ENCODE measurements around the gene AGTRAP. TPM values are rescaled to one million over a fixed set of nuclear protein-coding genes. Genes with fewer than 3 reads are reported as not detected.

The AGTRAP gene
- total and polyA plus RNA-seq, 9 of the 15 experiments (the other 6 are each of a cell fraction or from before 2014, with no cell fraction given), result 26.8 to 105 (median 57.5) TPM

DNA sequence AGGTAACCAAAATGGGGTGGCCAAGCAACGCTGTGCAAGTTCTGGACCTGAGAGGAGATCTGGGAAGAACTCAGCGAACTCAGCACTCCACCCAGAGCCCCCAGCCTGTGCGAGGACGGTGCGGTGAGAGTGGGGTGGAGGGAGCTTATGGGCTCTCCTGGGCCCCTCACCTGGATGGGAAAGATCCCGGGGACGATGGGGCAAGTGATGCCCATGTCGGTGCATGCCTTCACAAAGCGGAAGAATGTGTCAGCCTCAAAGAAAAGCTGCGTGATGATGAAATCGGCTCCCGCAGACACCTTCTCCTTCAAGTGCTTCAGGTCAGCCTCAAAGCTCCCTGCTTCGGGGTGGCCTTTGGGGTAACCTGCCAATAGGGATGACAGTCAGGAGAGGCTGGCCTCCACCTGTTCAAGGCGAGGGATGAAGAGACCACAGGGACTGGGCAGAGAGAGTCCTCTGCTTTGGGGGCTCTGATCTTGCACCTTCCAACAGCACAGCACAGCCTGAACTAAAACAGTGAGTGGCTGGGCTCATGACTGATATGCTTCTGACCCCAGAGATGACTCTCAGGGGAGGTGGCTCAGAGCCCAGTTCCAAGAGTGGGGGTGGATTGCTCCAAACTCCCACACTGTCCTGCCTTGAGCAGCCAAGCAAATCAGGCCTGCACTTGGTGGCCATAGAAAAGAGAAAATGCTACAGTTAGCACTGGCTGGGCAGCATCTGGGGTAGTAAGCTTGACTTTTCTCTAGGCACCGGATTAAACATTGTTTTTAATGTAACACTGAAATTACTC is 60.3 kb downstream of the AGTRAP start:
- Histone ChIP-seq H3K9ac (ENCODE audit: insufficient read depth in 1 of 2, low read depth in 2 of 2, low read length in 2 of 2) (peak overlapping the region; percentile 80 to 84), H4K20me1 (replicated peaks; ENCODE audit: control insufficient read depth, insufficient read depth, low read length) (no peaks in the 10 kb centered on the region), H3K27me3 (ENCODE audit: control insufficient read depth in 2 of 2, insufficient read depth in 2 of 2, low read length in 2 of 2) (no peaks in the 10 kb centered on the region), H3K79me2 (ENCODE audit: control insufficient read depth, insufficient read depth, low read length) (peaks cover 49% of the 10 kb centered on the region), H3K9me1 (ENCODE audit: control insufficient read depth, insufficient read depth, low read length) (no peaks in the 10 kb centered on the region), H3K36me3 (ENCODE audit: control insufficient read depth, insufficient read depth, low read length) (peaks cover 82% of the 10 kb centered on the region), H3K4me1 (replicated peaks in 1 of 2; ENCODE audit: control insufficient read depth in 2 of 2, insufficient read depth in 2 of 2, low read length in 2 of 2) (peaks cover 78 to 84% of the 10 kb centered on the region in 2 experiments), H3K4me3 (peak overlapping the region; percentile 7; the same call in 1 of the 2 replicates), H3K9me3 (replicated peaks; ENCODE audit: control insufficient read depth, insufficient read depth, low read depth, low read length) (no peaks in the 10 kb centered on the region), H2AFZ (ENCODE audit: low read depth, low read length) (peak overlapping the region; percentile 5; the same call in 1 of the 2 replicates), H3K27ac (ENCODE audit: extremely low read depth, low read depth, low read length) (peak overlapping the region; percentile 100), H3K4me2 (ENCODE audit: insufficient read depth, low read length) (peak overlapping the region; percentile 81)
- BruUV-seq (replicated peaks), result no TSS peak
- WGBS (ENCODE audit: insufficient coverage, low coverage, missing lambda C conversion rate), result 26% methylated on average over 15 of the region's 15 CpGs
- FAIRE-seq (peak; percentile 97), ATAC-seq (peak; percentile 75), DNase-seq (ENCODE audit: extremely low read depth in 1 of 4, low spot score in 3 of 4) (peak; percentile 66 to 96 (median 80))
- in situ Hi-C loops (cut with MboI) (no loop called here), intact Hi-C loops (cut with micrococcal nuclease) (loop anchor here (5.0 kb wide), 1 partner anchor 59 kb away; the partner anchor contains the start of gene AGTRAP)
- CTCF ChIA-PET (ENCODE audit: low intra/inter-chr PET ratio), result no interaction called here
- POLR2A ChIA-PET, result interaction anchor here (0.6 to 10.5 kb wide), 15 partner anchors 9 to 1808 kb away, joined by 3 to 115 read pairs (median 4); partner anchors contain the start of genes AGTRAP, C1orf167 and FBXO6
- TF ChIP-seq ZNF175 (CRISPR knock-in tag; IDR thresholded peaks at IDR 0.05; ENCODE audit: low read depth), result peak; percentile 80
- no peak for TF ChIP-seq USF1 (CRISPR knock-in tag; IDR thresholded peaks at IDR 0.05)
- no peak for TF ChIP-seq ZNF324 (CRISPR knock-in tag; IDR thresholded peaks at IDR 0.05)
- 0 out of 2 replicates have a peak, but pooled peaks have one; percentile 19 for TF ChIP-seq PHB (CRISPR knock-in tag; IDR thresholded peaks at IDR 0.05)
- TF ChIP-seq HDAC8 (tag; IDR thresholded peaks at IDR 0.05), result peak; percentile 35; the same call in 1 of the 2 replicates
- TF ChIP-seq PML (IDR thresholded peaks at IDR 0.05; ENCODE audit: low read length), result no peak; the same call in 1 of the 2 replicates
- 0 out of 2 replicates have a peak, but pooled peaks have one; percentile 23 for TF ChIP-seq KLF16 (IDR thresholded peaks at IDR 0.05)
- TF ChIP-seq ZNF449 (CRISPR knock-in tag; IDR thresholded peaks at IDR 0.05), result peak; percentile 73; the same call in 1 of the 2 replicates
- no peak for TF ChIP-seq RBM34 (IDR thresholded peaks at IDR 0.05; ENCODE audit: borderline replicate concordance, insufficient read depth, low read length)
- TF ChIP-seq, protein P1, sequence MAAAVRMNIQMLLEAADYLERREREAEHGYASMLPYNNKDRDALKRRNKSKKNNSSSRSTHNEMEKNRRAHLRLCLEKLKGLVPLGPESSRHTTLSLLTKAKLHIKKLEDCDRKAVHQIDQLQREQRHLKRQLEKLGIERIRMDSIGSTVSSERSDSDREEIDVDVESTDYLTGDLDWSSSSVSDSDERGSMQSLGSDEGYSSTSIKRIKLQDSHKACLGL (CRISPR knock-in tag; IDR thresholded peaks at IDR 0.05; ENCODE audit: borderline replicate concordance, poor library complexity, severe bottlenecking), result peak; percentile 4
- TF ChIP-seq CBFB (CRISPR knock-in tag; IDR thresholded peaks at IDR 0.05), result peak; percentile 44; the same call in 1 of the 2 replicates
- TF ChIP-seq E2F3 (CRISPR knock-in tag; IDR thresholded peaks at IDR 0.05), result peak; percentile 22; the same call in 1 of the 2 replicates
- TF ChIP-seq STAT5B (CRISPR knock-in tag; IDR thresholded peaks at IDR 0.05), result 0 out of 2 replicates have a peak, but pooled peaks have one; percentile 3
- no peak for TF ChIP-seq ZKSCAN3 (CRISPR knock-in tag; IDR thresholded peaks at IDR 0.05)
- 0 out of 2 replicates have a peak, but pooled peaks have one; percentile 57 for TF ChIP-seq KLF6 (CRISPR knock-in tag; IDR thresholded peaks at IDR 0.05; ENCODE audit: borderline replicate concordance)
- 0 out of 2 replicates have a peak, but pooled peaks have one; percentile 35 for TF ChIP-seq ZNF134 (CRISPR knock-in tag; conservative IDR thresholded peaks at IDR 0.05)
- TF ChIP-seq NFATC3 (IDR thresholded peaks at IDR 0.05), result peak; percentile 18; the same call in 1 of the 2 replicates
- no peak for TF ChIP-seq HCFC1 (IDR thresholded peaks at IDR 0.05; ENCODE audit: low read depth, low read length)
- TF ChIP-seq TEAD1 (CRISPR knock-in tag; IDR thresholded peaks at IDR 0.05), result peak in 1 of 2 experiments; percentile 60; a peak in 2 of 4 replicates
- TF ChIP-seq NBN (IDR thresholded peaks at IDR 0.05; ENCODE audit: low read depth), result 0 out of 2 replicates have a peak, but pooled peaks have one; percentile 42
